ENCODE results near the gene SLC24A3. TPM values are rescaled to one million over a fixed set of nuclear protein-coding genes. Genes with fewer than 3 reads are reported as not detected.

The SLC24A3 gene
- total RNA-seq, 1 donor from 2014 or later: 0.79 TPM

DNA sequence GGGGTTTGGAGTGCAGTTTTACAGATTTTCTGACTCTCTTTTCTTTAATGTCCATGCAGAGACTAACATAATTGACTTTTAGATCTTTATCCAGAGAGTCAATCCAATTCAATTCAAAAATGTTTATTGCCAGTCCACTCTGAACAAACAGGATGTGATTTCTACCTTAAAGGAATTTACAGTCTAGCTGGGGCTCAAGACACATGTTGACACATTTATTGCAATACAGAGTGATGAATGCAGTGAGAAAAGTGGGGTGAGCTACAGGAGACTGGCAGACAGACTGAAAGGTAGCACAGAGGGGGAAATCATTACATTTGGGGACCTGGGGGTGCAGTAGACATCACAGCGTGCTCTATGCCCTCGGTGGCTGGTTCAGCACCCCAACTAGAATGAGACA is 193.9 kb downstream of the SLC24A3 start:
- no peak for TF ChIP-seq CTCF (IDR thresholded peaks at IDR 0.05; ENCODE audit: insufficient read depth, low read depth, low read length)
- no peak for TF ChIP-seq EZH2 (IDR thresholded peaks at IDR 0.05; ENCODE audit: insufficient read depth, low read length)
- Histone ChIP-seq H3K4me2 (ENCODE audit: low read length) (no peak overlapping the region), H3K27ac (ENCODE audit: low read depth, low read length) (no peak overlapping the region), H2AFZ (ENCODE audit: low read depth, low read length) (no peak overlapping the region), H3K9ac (ENCODE audit: low read length) (no peak overlapping the region), H3K4me1 (ENCODE audit: insufficient read depth, low read length) (no peaks in the 10 kb centered on the region), H3K4me3 (ENCODE audit: insufficient read depth, low read depth, low read length) (no peak overlapping the region), H3K27me3 (ENCODE audit: insufficient read depth, low read length) (no peaks in the 10 kb centered on the region), H3K9me3 (ENCODE audit: insufficient read depth, low read depth, low read length) (no peaks in the 10 kb centered on the region), H3K36me3 (ENCODE audit: insufficient read depth, low read length) (no peaks in the 10 kb centered on the region), H3K79me2 (ENCODE audit: insufficient read depth, low read length) (no peaks in the 10 kb centered on the region), H4K20me1 (ENCODE audit: insufficient read depth, low read length) (no peaks in the 10 kb centered on the region)
- H3K27ac Mint-ChIP-seq (ENCODE audit: unreplicated experiment): no peak overlapping the region
- peaks cover 18% of the 10 kb centered on the region for H3K4me1 Mint-ChIP-seq (ENCODE audit: low read depth, unreplicated experiment)
- H3K36me3 Mint-ChIP-seq (ENCODE audit: low read depth, unreplicated experiment): no peaks in the 10 kb centered on the region
- FAIRE-seq (no peak), DNase-seq (ENCODE audit: low read depth) (no peak)
- H3K9me3 Mint-ChIP-seq (ENCODE audit: unreplicated experiment): no peaks in the 10 kb centered on the region
- peaks cover 2% of the 10 kb centered on the region for H3K27me3 Mint-ChIP-seq (ENCODE audit: low read depth, unreplicated experiment)
- H3K4me3 Mint-ChIP-seq (ENCODE audit: unreplicated experiment): no peak overlapping the region

DNA sequence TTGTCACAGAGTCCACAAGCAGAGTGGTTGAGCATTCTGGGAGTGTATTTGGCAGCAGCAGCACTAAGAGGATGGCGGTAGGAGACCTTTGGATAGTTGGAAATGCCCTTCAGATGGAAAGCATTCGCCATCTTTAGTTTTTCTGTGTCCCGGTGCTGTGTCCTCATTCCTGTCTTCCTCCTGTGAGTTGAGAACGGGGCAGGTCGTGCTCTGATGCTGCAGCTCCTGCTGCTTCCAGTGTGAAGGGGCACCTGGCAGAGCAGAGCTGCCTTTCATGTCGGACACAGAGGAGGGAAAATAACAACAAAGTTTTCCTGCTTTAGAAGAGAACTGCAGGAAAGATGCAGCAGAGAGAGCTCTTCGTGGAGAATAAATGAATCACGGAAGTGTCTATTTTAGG is 194.8 kb downstream of the SLC24A3 start:
- H3K27ac ChIP-seq (ENCODE audit: low read depth, low read length): no peak overlapping the region
- no peaks in the 10 kb centered on the region for H3K9me3 Mint-ChIP-seq (ENCODE audit: unreplicated experiment)
- H3K27ac Mint-ChIP-seq (ENCODE audit: unreplicated experiment): no peak overlapping the region
- H3K4me3 Mint-ChIP-seq (ENCODE audit: unreplicated experiment): no peak overlapping the region
- no peaks in the 10 kb centered on the region for H3K27me3 ChIP-seq (ENCODE audit: insufficient read depth, low read length)
- H3K27me3 Mint-ChIP-seq (ENCODE audit: low read depth, unreplicated experiment): peaks cover 2% of the 10 kb centered on the region
- no peak overlapping the region for H3K4me2 ChIP-seq (ENCODE audit: low read length)
- no peaks in the 10 kb centered on the region for H3K4me1 ChIP-seq (ENCODE audit: insufficient read depth, low read length)
- DNase-seq (ENCODE audit: low read depth): no peak
- H3K36me3 ChIP-seq (ENCODE audit: insufficient read depth, low read length): no peaks in the 10 kb centered on the region
- H3K4me3 ChIP-seq (ENCODE audit: insufficient read depth, low read depth, low read length): no peak overlapping the region
- H3K36me3 Mint-ChIP-seq (ENCODE audit: low read depth, unreplicated experiment): no peaks in the 10 kb centered on the region
- no peaks in the 10 kb centered on the region for H3K79me2 ChIP-seq (ENCODE audit: insufficient read depth, low read length)
- TF ChIP-seq EZH2 (IDR thresholded peaks at IDR 0.05; ENCODE audit: insufficient read depth, low read length) (no peak), CTCF (IDR thresholded peaks at IDR 0.05; ENCODE audit: insufficient read depth, low read depth, low read length) (no peak)
- peaks cover 18% of the 10 kb centered on the region for H3K4me1 Mint-ChIP-seq (ENCODE audit: low read depth, unreplicated experiment)
- no peaks in the 10 kb centered on the region for H4K20me1 ChIP-seq (ENCODE audit: insufficient read depth, low read length)
- no peak overlapping the region for H3K9ac ChIP-seq (ENCODE audit: low read length)
- H2AFZ ChIP-seq (ENCODE audit: low read depth, low read length): no peak overlapping the region
- H3K9me3 ChIP-seq (ENCODE audit: insufficient read depth, low read depth, low read length): no peaks in the 10 kb centered on the region
- FAIRE-seq: no peak

DNA sequence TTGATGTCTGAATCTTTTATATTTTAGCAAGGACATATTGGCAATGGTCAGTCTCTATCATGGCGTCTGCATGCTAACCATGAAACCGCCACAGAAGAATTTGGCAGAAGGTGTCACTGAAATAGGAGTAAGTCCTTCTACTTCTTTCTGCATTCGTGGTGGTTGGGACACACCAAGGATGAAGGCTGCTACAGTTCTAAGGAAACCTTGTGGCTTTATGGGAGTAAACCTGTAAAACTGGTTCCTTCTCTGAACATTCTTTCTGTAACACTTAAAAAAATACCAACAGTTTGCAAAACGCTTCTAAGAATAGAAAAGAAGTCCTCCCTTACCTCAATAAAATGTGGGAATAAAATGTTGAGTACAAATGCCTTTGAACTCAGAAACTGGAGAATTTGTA is 195.3 kb downstream of the SLC24A3 start:
- no peaks in the 10 kb centered on the region for H3K36me3 ChIP-seq (ENCODE audit: insufficient read depth, low read length)
- Mint-ChIP-seq H3K36me3 (ENCODE audit: low read depth, unreplicated experiment) (no peaks in the 10 kb centered on the region), H3K4me3 (ENCODE audit: unreplicated experiment) (no peak overlapping the region), H3K27ac (ENCODE audit: unreplicated experiment) (no peak overlapping the region), H3K27me3 (ENCODE audit: low read depth, unreplicated experiment) (peaks cover 2% of the 10 kb centered on the region), H3K4me1 (ENCODE audit: low read depth, unreplicated experiment) (peaks cover 18% of the 10 kb centered on the region), H3K9me3 (ENCODE audit: unreplicated experiment) (no peaks in the 10 kb centered on the region)
- H3K4me3 ChIP-seq (ENCODE audit: insufficient read depth, low read depth, low read length): no peak overlapping the region
- no peaks in the 10 kb centered on the region for H3K79me2 ChIP-seq (ENCODE audit: insufficient read depth, low read length)
- H3K4me1 ChIP-seq (ENCODE audit: insufficient read depth, low read length): no peaks in the 10 kb centered on the region
- no peak overlapping the region for H3K27ac ChIP-seq (ENCODE audit: low read depth, low read length)
- DNase-seq (ENCODE audit: low read depth) (no peak), FAIRE-seq (no peak)
- no peaks in the 10 kb centered on the region for H3K27me3 ChIP-seq (ENCODE audit: insufficient read depth, low read length)
- no peak overlapping the region for H2AFZ ChIP-seq (ENCODE audit: low read depth, low read length)
- no peak overlapping the region for H3K4me2 ChIP-seq (ENCODE audit: low read length)
- H4K20me1 ChIP-seq (ENCODE audit: insufficient read depth, low read length): no peaks in the 10 kb centered on the region
- H3K9me3 ChIP-seq (ENCODE audit: insufficient read depth, low read depth, low read length): no peaks in the 10 kb centered on the region
- H3K9ac ChIP-seq (ENCODE audit: low read length): no peak overlapping the region
- TF ChIP-seq EZH2 (IDR thresholded peaks at IDR 0.05; ENCODE audit: insufficient read depth, low read length) (no peak), CTCF (IDR thresholded peaks at IDR 0.05; ENCODE audit: insufficient read depth, low read depth, low read length) (no peak)

All from astrocyte (in vitro differentiated cells and primary cell).